HG03095 (cell line): ENCODE results near the gene DUSP8.
"Not testable (repeated sequence)": the region's sequence is repeated elsewhere in the genome, so short reads cannot be mapped to it uniquely, and the experiment has no call there.

Experiments
- ATAC-seq: cut with Tn5 transposase; IDR thresholded peaks from one replicate; pipeline ENCODE4 v1.9.1; 2021; ENCODE audit warnings: moderate library complexity; ENCODE audit not compliant: unreplicated experiment

Gene DUSP8

DNA sequence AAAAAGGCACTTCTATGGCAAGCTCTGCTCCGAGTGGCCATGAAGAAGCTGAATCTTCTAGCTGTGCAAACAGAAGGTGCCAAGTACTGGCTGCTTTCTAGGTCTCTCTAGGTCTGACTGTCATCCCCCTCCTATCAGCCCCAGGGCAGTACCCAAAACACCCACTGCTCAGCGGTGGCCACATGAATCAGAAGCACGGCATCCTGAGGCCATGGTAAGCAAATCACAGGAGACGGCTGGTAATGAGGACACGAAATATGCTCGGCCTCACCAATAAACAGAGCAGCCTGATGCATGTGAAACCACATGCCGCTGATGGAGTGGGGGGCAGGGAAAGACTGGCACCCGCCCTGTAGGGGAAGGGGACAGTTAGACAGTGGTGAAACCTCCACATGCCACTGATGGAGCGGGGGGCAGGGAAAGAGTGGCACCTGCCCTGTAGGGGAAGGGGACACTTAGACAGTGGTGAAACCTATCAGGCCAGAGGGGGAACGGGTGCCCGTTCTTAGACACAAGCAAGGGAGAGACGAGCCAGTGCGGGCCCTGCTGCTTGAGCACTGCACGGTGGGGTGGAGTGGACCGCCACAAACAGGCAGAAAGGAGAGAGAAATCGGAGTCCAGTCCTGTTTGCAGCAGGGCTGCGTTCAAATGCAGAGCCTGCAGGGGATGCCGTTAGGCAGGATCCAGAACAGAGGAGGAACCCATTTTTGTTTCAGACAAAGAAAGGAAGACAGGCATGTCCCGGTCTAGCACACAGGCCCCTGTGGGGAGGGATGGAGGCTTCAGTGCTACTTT is 55.6 kb downstream of the DUSP8 start:
- ATAC-seq, result no peak

- ATAC-seq, result no peak
Measured at GRCh38 chr11:1515082-1516060, 56.7 kb downstream of the DUSP8 start.

- no peak for ATAC-seq
Measured at GRCh38 chr11:1514336-1515061, 57.6 kb downstream of the DUSP8 start.

DNA sequence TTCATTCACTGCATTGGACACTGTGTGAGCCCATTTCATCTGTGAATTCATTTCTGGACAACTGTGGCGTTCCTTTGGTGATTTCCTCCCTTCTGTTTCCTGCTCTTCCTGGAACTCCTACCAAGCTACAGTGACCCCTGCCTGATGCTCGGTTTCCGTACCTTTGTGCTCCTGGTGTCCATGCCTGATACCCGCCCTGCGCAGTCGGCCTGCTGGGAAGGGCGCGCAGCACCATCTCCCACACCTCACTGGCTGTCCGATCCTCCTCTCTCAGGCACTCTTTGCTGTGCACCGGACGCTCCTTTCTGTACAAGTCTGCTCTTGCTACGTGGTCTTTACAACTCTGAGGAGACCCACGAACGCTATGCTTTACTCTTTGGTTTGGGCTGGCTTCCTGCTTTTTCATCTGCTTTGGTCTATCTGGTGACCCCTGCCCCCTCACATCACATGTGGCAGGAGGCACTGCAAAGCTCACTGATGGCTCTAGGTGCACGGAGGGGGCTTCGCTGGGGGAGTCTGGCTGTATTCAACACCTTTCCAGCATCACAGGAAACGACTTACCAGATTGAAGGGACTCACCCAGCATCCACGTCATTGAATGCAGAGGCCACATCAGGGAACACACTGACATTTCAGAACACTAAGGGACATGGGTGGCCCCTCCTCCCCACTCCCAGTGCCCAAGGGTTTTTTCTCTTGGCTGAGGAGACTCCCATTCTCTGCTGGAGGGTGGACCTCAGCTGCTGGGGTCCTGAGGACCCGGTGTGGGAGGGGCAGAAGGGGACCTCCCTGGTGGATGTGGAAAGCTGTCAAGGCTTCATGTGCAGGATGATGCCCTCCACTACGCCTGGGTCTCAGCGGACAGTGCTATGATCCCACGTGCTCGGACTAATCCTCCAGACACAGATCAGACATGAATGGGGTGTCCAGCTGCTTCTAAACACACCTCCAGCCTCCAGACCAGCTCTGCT is 58.5 kb downstream of the DUSP8 start:
- no peak for ATAC-seq

DNA sequence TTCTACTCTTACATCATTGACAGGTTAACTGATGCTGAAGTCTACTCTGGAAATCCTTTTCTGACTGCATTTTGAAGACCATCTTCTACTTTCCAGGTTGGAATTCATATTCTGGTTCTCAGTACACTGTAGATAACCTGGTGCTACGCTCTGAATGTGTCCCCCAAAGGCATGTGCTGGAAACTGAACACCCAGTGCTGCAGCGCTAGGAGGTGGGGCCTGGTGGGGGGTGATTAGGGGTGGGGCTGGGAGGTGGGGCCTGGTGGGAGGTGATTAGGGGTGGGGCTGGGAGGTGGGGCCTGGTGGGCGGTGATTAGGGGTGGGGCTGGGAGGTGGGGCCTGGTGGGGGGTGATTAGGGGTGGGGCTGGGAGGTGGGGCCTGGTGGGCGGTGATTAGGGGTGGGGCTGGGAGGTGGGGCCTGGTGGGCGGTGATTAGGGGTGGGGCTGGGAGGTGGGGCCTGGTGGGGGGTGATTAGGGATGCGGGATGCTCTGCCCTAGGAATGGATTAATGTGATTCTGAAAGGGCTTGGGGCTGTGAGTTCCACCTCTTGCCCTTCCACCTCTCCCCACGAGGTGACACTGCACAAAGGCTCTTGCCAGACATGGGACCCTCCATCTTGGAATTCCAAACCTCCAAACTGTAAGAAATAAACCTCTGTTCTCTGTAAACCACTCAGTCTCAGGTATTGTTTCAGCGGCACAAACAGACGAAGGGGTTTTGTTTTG is 59.4 kb downstream of the DUSP8 start:
- not testable (repeated sequence) for ATAC-seq

DNA sequence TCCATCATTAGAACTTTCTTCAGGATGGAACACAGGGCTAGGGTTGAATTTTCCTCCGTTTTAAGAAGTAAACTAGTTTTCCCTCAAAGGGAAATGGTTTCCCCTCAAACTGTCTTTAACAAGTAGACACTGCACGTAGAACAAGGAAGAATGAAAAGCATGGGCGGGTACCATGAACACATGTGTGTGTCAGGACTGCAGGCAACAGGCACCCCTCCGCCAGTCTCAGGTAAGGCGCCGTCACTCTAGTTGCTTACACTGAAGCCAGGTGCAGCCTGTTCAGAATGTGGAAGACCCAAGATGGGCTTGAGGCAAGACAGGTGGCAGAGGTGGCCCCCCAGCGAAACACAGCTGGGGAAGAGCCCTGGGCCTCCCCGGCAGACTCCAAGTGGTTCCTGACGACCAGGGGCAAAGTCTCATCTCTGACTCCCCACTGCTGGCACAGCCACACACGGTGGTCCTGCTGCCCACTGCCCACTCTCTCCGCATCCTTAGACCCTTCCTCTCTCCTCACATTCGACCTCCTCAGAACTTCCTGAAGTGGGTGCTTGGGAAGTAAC is 60.1 kb downstream of the DUSP8 start:
- ATAC-seq, result no peak

- no peak for ATAC-seq
Measured at GRCh38 chr11:1510928-1511327, 61.1 kb downstream of the DUSP8 start.

DNA sequence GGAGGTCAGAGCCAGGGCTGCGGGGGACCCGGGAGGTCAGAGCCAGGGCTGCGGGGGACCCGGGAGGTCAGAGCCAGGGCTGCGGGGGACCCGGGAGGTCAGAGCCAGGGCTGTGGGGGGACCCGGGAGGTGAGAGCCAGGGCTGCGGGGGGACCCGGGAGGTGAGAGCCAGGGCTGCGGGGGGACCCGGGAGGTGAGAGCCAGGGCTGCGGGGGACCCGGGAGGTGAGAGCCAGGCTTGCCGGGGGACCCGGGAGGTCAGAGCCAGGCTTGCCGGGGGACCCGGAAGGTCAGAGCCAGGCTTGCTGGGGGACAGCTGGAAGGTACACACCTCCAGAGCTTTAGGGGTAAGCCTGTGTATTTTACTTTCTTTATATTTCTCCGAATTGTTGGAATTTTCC is 61.7 kb downstream of the DUSP8 start:
- not testable (repeated sequence) for ATAC-seq

GRCh38 chr11:1509626-1510255 is 62.3 kb downstream of the DUSP8 start:
- no peak for ATAC-seq

DNA sequence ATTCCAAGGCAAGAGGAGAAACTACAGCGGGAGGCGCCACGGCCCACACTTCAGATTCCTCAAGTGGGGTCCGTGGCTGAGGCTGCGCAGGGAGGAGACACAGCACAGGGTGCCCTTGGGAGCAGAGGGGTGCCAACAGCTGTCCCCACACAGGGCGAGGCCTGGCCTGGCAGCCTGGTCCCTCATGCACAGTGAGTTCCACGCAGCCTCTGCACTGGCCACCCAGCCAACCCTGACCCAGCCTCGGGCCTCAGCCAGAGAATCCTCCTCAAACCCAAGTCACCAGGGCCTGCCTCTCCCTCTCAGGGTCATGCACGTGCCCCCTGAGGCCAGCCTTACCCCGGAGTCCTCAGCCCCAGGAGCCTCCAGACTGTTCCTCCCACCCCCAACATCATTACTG is 63.1 kb downstream of the DUSP8 start:
- ATAC-seq, result no peak

DNA sequence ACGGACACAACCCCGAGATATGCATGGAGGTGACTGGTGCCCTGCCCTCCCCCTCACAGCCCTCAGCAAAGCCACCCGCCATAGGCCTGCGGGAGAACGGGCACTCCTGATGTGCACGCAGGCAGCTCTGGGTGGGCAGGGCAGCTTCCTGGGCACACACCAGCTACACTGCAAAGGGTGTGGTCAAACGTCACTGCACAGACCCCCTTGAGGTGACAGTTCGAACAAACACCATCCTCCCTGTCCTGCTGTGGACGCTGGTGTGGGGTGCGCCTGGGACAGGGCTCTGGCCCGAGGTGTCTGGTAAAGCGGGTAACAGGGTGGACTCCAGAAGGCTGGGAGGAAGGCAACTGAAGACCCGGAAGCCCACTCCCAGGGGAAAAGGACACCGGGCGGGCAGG is 63.6 kb downstream of the DUSP8 start:
- no peak for ATAC-seq

GRCh38 chr11:1507381-1508140 is 64.5 kb downstream of the DUSP8 start:
- ATAC-seq, result no peak

DNA sequence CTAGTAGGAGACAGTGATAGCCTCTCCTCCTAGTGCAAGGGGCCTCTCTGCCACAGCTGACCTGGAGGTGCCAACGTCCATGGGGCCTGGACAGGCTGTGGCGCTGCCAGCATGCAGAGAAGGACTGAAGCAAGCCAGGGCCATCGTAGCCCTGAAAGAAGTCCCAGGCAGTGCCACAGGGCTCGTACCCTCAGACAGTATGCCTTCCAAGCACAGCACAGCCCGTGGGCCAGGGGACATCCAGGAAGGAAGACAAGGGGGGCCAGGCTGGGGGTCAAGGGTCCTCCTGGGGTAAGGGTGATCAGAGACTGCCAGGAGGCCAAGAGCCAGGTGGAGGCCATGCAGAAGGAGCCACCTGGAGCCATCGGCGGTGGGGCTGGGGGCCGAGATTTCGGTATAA is 65.1 kb downstream of the DUSP8 start:
- no peak for ATAC-seq

DNA sequence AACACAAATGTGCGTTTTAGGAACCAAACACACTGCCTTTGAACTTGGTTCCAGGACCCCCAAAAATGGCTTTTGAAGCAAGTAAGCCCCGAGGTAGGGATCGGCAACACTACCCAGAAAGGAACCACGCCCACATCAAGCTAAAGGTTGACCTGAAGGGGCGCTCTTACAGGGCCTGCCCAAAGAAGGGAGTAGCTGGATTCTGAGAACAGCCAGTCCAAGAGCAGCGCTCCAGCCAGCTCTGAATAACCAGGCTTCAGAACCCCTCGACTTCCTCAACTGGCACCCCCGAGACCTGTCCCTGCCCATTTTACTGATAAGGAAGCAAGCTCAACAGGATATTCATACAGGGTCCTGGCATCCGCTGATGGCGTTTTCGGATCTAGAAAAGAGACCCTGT is 66.6 kb downstream of the DUSP8 start:
- no peak for ATAC-seq

GRCh38 chr11:1504581-1505290 is 67.3 kb downstream of the DUSP8 start:
- ATAC-seq, result no peak

GRCh38 chr11:1504138-1504537 is 67.9 kb downstream of the DUSP8 start:
- ATAC-seq, result no peak
